Spleen (tissue), 11 donors: Measurements from ENCODE around the gene ZCCHC3. TPM values are rescaled to one million over a fixed set of nuclear protein-coding genes. Genes with fewer than 3 reads are reported as not detected.
A peak's percentile ranks its signal among the peaks of the same experiment; 100 is the strongest.

Experiments
- DNase-seq: peaks from one replicate; pipeline ENCODE4 v3.0.0-alpha.2; 2020
- H3K27ac ChIP-seq, 8 donors: fragments of 200-600 bp; sonication (generic) in 7 of 8; 1 replicate in 4 of 8; 2 replicates in 4 of 8; pipeline versions ENCODE4 v1.5.0 to v1.8.0; 2016 to 2021; ENCODE audit warnings: inconsistent platforms in 4 of 8, mild to moderate bottlenecking in 4 of 8, moderate library complexity in 1 of 8
- H3K27me3 ChIP-seq, 7 donors: fragments of 200-600 bp; sonication (generic) in 6 of 7; replicated peaks in 1 of 7; 1 replicate in 4 of 7; 2 replicates in 3 of 7; pipeline versions ENCODE4 v1.5.0 to v1.8.0; 2016 to 2021; ENCODE audit warnings: inconsistent platforms in 3 of 7, mild to moderate bottlenecking in 1 of 7
- H3K36me3 ChIP-seq, 6 donors: fragments of 200-600 bp; sonication (generic) in 5 of 6; 1 replicate in 4 of 6; 2 replicates in 2 of 6; pipeline versions ENCODE4 v1.5.0 to v1.8.0; 2016 to 2021; ENCODE audit warnings: inconsistent platforms in 2 of 6
- H3K4me1 ChIP-seq, 6 donors: fragments of 200-600 bp; sonication (generic) in 5 of 6; 1 replicate in 3 of 6; 2 replicates in 3 of 6; pipeline versions ENCODE4 v1.5.0 to v1.8.0; 2016 to 2021; ENCODE audit warnings: inconsistent platforms in 3 of 6
- H3K4me3 ChIP-seq, 8 donors: fragments of 200-600 bp; sonication (generic) in 7 of 8; 1 replicate in 4 of 8; 2 replicates in 4 of 8; pipeline versions ENCODE4 v1.5.0 to v1.8.0; 2016 to 2021; ENCODE audit warnings: inconsistent platforms in 4 of 8, mild to moderate bottlenecking in 4 of 8, moderate library complexity in 2 of 8
- H3K9me3 ChIP-seq, 8 donors: fragments of 200-600 bp; sonication (generic) in 7 of 8; 1 replicate in 4 of 8; 2 replicates in 4 of 8; pipeline versions ENCODE4 v1.5.0 to v1.8.0; 2016 to 2021; ENCODE audit warnings: inconsistent platforms in 4 of 8
- POLR2A ChIP-seq, 3 donors: fragments of 450-650 bp; IDR thresholded peaks; one replicate each; pipeline ENCODE4 v1.5.1; 2017; ENCODE audit warnings: antibody characterized with exemption in 3 of 3, mild to moderate bottlenecking in 1 of 3
- POLR2AphosphoS5 ChIP-seq, 3 donors: sonication (generic); formaldehyde crosslinking; IDR thresholded peaks; one replicate each; pipeline ENCODE4 v1.5.1; 2017; ENCODE audit warnings: antibody characterized with exemption in 3 of 3
- WGBS, 5 donors: extraction: QIAGEN DNeasy Blood & Tissue Kit in 3 of 5; methylation state at CpG; one replicate each; pipeline versions ENCODE4 v1.1.5 to v1.1.7; 2013 to 2018; 5-methylcytosine and 5-hydroxymethylcytosine counted together
- intact Hi-C: fragments of 100-400 bp; cut with DNase I; formaldehyde crosslinking; loops from one replicate; pipeline ENCODE4 v1.15.0; 2023; ENCODE audit warnings: low total_unique reads
- polyA plus RNA-seq, 3 donors: library from polyadenylated mRNA; stranded (reverse); fragments of 200-250 nt; gene quantifications; one replicate each; pipeline ENCODE4 v1.2.1, GENCODE V29; 2013
- total RNA-seq, 7 donors: library from RNA; depleted of rRNA in 3 of 7; stranded (reverse); fragments of >200 nt in 3 of 7; fragmentation: NEBNext Ultra II Directional in 4 of 7; extraction: Animal tissue kit (Norgen Biotek cat#: 25700) in 4 of 7; gene quantifications; one replicate each; pipeline versions ENCODE4 v1.1.0 to v1.2.1, GENCODE V29; 2016 to 2021
- TF ChIP-seq, protein P1 (sequence below), 11 experiments: fragments of 200-600 bp in 7 of 11; fragments of 450-650 bp in 4 of 11; sonication (generic) in 4 of 11; IDR thresholded peaks in 8 of 11; conservative IDR thresholded peaks in 3 of 11; 1 replicate in 7 of 11; 2 replicates in 4 of 11; pipeline versions ENCODE4 v1.4.0 to v1.8.0; 2016 to 2021; ENCODE audit warnings: antibody characterized with exemption in 11 of 11, inconsistent platforms in 4 of 11, mild to moderate bottlenecking in 1 of 11
- donor health status: healthy with polysubstance abuse.
- donor health status: DM: no; HTN: no; CAD: no; lungs with moderate emphysema.
- donor health status: DM: no; HTN: no; CAD: no.
- donor health status: Bipolar disorder and iron deficiency.
- donor health status: healthy.
- donor health status: DM: no; HTN: no; CAD: no.
- donor health status: DM: yes; HTN: yes; CAD: no.

ZCCHC3 gene
- total and polyA plus RNA-seq, 10 donors, result 17.4 to 26.6 (median 23.0) TPM

DNA sequence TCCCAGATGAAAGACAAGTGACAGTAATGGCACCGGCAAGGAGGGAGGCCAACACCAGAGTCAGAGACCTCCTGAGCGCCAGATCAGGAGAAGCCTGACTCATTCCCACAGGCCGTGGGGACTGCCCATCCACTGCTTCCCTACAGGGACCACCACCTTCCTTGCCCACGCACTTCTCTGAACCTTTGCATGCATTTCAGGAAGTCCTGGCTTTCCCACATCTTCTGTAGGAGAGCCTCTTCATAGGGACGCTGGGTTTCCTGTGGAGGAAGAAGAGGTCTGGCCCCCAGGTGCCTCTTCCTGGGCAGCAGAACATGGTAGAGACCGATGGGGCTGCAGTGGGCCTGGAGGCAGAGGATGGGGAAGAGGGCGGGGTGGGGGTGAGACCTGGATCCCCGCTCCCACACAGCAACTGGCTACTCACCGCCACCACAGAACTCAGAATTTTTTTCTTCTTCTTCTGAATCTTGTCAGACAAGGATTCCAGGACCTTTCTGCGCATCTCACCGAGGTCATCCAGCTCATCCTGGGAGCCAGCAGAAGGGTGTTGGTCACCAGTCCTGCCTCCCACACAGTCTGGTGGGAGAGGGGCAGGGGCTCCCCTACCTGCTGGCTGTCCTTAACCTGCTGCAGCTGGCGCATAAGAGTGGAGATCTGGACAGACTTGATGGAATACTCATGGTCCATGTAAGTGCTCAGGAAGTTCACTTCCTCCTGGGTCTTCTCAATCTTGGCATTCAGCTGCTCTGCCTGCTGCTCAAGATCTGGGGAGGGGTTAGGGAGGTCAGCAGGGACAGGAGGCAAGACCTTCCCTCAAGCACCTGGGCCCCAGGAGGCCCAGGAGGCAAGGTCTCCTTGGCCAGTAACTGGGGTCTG lies 20.5 kb upstream of the ZCCHC3 start:
- intact Hi-C loops, result no loop called here

DNA sequence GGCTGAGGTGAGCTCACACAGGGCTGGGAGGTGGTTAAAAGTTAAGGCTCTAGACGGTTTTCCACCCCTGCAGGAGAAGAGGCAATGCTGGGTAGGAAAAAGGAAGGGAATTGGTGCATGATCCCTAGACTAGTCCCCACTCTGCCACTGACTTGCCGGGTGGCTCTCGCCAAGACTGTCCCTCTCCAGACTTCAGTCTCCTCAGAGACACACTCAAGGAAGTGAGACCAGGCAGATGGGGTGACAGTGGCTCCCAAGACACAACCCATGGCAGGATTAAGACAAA lies 19.9 kb upstream of the ZCCHC3 start:
- no peaks in the 10 kb centered on the region for H3K4me1 ChIP-seq
- peaks cover 0 to 59% (median 6%) of the 10 kb centered on the region in 6 donors for H3K36me3 ChIP-seq
- WGBS, 5 donors, result 25 to 81% (median 32%) methylated on average over 3 of the region's 3 CpGs
- H3K9me3 ChIP-seq, result no peaks in the 10 kb centered on the region
- no peaks in the 10 kb centered on the region for H3K27me3 ChIP-seq
- no peak for DNase-seq
- H3K27ac ChIP-seq, result no peak overlapping the region
- H3K4me3 ChIP-seq, result no peak overlapping the region
- intact Hi-C loops, result no loop called here
- TF ChIP-seq, protein P1, sequence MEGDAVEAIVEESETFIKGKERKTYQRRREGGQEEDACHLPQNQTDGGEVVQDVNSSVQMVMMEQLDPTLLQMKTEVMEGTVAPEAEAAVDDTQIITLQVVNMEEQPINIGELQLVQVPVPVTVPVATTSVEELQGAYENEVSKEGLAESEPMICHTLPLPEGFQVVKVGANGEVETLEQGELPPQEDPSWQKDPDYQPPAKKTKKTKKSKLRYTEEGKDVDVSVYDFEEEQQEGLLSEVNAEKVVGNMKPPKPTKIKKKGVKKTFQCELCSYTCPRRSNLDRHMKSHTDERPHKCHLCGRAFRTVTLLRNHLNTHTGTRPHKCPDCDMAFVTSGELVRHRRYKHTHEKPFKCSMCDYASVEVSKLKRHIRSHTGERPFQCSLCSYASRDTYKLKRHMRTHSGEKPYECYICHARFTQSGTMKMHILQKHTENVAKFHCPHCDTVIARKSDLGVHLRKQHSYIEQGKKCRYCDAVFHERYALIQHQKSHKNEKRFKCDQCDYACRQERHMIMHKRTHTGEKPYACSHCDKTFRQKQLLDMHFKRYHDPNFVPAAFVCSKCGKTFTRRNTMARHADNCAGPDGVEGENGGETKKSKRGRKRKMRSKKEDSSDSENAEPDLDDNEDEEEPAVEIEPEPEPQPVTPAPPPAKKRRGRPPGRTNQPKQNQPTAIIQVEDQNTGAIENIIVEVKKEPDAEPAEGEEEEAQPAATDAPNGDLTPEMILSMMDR (IDR thresholded peaks at IDR 0.05 in 8 of 11, conservative IDR thresholded peaks at IDR 0.05 in 3 of 11), result no peak
- no peak for TF ChIP-seq POLR2A (IDR thresholded peaks at IDR 0.05)
- TF ChIP-seq POLR2AphosphoS5 (IDR thresholded peaks at IDR 0.05), result no peak

More for the DNA sequence above, 20.5 kb upstream of the ZCCHC3 start:
- WGBS, 5 donors, result 81 to 92% (median 88%) methylated on average over 12 of the region's 12 CpGs
- TF ChIP-seq POLR2A (IDR thresholded peaks at IDR 0.05) (no peak), POLR2AphosphoS5 (IDR thresholded peaks at IDR 0.05) (no peak)
- TF ChIP-seq, protein P1 (IDR thresholded peaks at IDR 0.05 in 8 of 11, conservative IDR thresholded peaks at IDR 0.05 in 3 of 11), result no peak
- no peak for DNase-seq
- Histone ChIP-seq H3K27ac (no peak overlapping the region), H3K4me1 (no peaks in the 10 kb centered on the region), H3K27me3 (no peaks in the 10 kb centered on the region), H3K4me3 (no peak overlapping the region), H3K9me3 (no peaks in the 10 kb centered on the region), H3K36me3 (peaks cover 0 to 57% (median 6%) of the 10 kb centered on the region in 6 donors)

DNA sequence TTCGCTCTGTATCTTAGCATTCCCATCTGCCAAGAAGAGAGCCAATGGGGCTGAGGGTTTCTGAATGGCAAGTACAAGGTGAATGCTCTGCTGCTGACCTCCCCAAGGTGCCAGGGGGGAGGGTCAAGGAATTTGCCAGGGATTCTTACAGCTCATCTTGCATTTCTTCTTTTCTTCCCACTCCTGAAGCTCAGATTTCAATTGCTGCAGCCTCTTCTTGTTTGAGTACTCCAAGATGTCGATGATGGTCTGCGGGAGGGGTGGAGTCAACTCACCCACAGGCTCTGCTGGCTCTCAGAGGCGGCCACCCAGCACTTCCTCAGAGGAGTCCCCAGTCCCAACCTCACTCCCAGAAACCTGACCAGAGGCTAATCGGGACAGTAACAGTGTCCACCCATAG lies 19.2 kb upstream of the ZCCHC3 start:
- DNase-seq, result no peak
- 94 to 96% (median 95%) methylated on average over 5 of the region's 5 CpGs for WGBS, 5 donors
- Histone ChIP-seq H3K27ac (no peak overlapping the region), H3K36me3 (peaks cover 0 to 59% (median 6%) of the 10 kb centered on the region in 6 donors), H3K4me3 (no peak overlapping the region), H3K9me3 (no peaks in the 10 kb centered on the region), H3K27me3 (no peaks in the 10 kb centered on the region), H3K4me1 (no peaks in the 10 kb centered on the region)
- TF ChIP-seq POLR2A (IDR thresholded peaks at IDR 0.05), result no peak
- intact Hi-C loops, result no loop called here

DNA sequence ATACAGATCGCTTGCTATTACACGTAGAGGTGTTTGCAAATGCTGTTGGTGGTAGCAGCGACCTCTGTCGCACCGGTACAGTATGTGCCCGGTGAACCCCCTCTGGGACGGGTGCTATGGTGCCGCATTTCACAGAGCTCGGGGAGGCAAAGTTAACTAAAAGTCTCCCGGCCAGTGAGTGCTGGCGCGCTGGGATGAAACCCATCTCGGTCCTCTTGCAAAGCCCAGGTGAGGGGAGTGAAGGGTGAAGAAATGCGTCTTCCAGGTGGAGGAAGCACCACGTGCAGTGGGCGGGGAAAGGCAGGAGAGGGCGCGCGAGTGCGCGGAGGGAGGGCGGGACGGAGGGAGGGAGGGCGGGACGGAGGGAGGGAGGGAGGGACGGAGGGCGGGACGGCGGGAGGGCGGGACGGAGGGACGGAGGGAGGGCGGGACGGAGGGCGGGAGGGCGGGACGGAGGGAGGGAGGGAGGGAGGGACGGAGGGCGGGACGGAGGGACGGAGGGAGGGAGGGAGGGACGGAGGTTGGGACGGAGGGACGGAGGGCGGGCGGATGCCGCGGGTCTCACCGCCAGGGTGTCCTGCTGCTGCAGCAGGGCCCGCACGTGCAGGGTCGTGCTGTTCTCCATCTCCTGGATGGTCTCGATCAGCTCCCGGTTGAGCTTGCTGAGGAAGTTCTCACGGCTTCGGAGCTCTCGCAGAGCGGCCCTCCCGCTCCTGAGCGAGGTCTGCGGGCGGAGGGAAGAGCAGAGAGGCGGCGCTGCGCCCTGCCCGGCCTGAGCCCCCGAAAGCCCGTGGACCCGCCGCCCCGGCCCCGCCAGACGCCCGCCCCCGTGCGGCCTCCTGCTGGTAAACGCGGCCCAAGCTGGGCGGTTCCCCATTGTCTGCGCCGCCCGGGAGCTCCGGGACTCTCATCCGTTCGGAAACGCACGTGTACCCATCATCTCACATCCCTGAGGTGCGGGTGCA lies 18.5 kb upstream of the ZCCHC3 start:
- 70 to 89% (median 84%) methylated on average over 62 to 81 of the region's 88 CpGs for WGBS, 5 donors
- H3K4me3 ChIP-seq, result peak overlapping the region in 3 of 8 donors; percentile 23 to 47 (median 25)
- no peak for DNase-seq
- H3K27me3 ChIP-seq, result no peaks in the 10 kb centered on the region
- TF ChIP-seq, protein P1 (IDR thresholded peaks at IDR 0.05 in 8 of 11, conservative IDR thresholded peaks at IDR 0.05 in 3 of 11), result peak in 2 of 11 experiments; percentile 12 to 22
- no peak for TF ChIP-seq POLR2A (IDR thresholded peaks at IDR 0.05)
- H3K4me1 ChIP-seq, result no peaks in the 10 kb centered on the region
- no peaks in the 10 kb centered on the region for H3K9me3 ChIP-seq
- H3K36me3 ChIP-seq, result peaks cover 0 to 61% (median 6%) of the 10 kb centered on the region in 6 donors
- peak overlapping the region in 2 of 8 donors; percentile 42 to 55 for H3K27ac ChIP-seq
- intact Hi-C loops, result no loop called here
